NCI-H187 treated with DMSO at 0.1 percent for 48 hours (cell line): Measurements from ENCODE around the gene MSMP.

Source experiments
- DNase-seq: peaks from one replicate; lab custom pipeline; 2025; lab: John Stamatoyannopoulos, UW

The MSMP gene

GRCh38 chr9:35723426-35723825 is 30.6 kb downstream of the MSMP start:
- no peak for DNase-seq

DNA sequence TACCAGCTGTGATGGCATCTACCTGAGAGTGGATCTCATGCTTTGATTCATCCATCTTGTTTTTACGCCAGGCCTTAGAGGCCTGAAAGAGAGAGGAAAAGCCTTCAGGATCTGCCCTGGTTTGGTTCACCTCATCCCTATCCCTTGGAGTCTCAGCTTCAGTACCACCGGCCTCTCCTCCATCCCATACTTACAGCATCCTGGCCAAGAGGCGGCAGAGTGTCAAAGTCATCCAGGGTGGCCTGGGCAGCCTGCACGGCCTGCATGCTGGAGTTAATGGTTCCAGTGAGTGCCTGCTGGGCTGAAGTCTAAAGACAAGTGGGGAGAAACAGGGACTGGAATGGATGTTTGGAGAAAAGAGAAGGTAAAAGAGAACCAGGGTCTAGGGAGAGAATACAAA is 34.5 kb downstream of the MSMP start:
- DNase-seq: no peak

- no peak for DNase-seq
These were observed 35.2 kb downstream of the MSMP start for GRCh38 chr9:35718721-35719511.

DNA sequence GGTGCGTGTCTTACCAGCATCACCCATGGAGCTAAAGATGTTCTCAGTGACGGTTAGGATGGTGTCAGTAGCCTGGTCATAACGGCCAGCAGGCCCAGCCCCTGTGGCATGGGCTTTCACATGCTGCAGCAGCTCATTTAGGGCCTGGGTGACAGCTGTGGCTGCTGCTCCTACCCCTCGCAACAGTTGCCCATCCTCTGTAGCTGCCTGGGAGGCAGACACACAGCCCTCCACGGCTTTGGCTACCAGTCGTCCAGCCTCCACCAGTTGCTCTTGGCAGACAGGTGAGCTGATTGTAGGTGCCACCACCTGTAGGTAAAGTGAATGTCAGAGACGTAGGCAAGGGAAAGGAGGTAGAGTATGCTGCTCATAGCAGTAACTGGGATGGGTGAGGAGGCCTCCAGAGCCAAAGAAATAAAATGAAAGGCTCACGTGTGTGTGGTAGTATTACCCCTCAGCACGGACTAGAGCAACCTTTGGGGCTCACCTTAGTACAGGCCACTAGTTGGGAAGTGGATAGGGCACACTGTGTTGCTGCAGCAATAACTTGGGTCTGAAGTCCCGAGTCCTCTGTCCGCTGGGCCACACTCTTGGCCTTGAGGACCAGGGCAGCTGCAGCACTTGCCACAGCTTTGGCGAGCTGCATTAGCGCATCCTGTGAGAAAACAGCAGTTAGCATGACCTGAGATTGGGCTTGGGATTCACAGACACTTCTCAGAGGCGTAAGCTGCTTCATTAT is 36.8 kb downstream of the MSMP start:
- DNase-seq: no peak

GRCh38 chr9:35716230-35716629 is 37.8 kb downstream of the MSMP start:
- no peak for DNase-seq

DNA sequence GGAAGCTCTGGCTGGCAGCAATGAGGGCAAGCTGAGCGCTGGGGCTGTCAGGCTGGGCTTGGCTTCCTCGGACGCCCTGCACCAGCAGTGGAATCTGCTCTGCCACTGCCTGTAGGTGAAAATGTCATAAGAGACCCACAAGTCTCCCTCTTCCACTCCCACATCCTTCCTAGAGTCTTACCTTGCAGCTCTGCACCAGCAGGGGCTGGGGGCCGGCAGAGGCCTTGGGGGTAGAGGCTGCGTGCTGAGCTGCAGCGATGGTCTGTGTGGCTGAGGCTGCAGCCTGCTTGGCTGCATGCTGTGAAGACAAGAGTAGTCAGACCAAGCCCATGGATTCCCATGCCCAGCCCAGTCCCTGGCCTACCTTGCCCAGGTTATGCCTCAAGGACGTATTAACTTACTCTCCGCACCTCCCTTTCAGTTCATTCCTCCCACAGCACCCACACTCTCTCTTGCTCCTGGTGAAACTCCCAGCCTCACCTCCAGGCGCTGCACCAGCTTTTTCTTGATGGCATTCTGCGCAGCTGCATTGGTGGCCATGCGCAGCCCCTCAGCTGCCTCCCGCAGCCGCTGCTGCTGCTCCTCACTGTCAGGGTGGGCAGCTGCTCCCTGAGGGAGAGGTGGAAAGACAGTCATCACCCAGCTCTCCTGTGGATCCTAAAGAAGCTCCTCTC is 39.4 kb downstream of the MSMP start:
- no peak for DNase-seq

DNA sequence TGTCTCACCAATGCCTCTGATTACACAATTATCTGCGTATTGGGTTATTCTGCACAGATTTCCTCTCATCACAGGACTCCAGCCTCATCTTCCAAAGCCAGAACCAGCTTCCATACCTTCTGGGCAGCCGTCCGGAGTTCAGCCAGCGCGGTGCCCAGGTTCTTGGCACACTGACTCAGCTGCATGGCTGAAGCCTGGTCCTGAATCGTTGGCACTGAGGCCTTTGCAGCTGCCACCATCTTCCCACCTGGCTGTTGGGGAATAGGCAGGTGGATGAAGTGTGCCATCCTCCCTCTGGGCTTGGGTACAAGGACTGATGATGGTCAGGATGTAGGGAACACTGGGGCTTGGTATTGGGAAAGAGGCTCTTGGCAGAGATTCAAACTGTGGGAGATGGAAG is 40.0 kb downstream of the MSMP start:
- DNase-seq: no peak

DNA sequence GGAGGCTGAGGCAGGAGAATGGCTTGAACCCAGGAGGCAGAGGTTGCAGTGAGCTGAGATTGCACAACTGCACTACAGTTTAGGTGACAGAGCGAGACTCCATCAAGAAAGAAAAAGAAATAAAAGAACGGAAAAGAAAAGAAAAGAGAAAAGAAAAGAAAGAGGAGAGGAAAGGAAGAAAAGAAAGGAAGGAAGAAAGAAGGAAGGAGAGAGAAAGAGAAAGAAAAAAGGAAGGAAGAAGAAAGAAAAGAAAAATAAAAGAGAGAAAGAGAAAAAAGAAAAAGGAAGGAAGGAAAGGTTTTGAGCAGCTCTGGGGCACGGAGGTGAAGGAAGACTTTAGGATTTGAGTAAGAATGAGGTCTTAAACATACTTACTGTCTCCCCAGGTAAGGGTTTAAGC is 40.5 kb downstream of the MSMP start:
- no peak for DNase-seq

- DNase-seq: no peak
These were observed 41.2 kb downstream of the MSMP start for GRCh38 chr9:35712762-35713400.

DNA sequence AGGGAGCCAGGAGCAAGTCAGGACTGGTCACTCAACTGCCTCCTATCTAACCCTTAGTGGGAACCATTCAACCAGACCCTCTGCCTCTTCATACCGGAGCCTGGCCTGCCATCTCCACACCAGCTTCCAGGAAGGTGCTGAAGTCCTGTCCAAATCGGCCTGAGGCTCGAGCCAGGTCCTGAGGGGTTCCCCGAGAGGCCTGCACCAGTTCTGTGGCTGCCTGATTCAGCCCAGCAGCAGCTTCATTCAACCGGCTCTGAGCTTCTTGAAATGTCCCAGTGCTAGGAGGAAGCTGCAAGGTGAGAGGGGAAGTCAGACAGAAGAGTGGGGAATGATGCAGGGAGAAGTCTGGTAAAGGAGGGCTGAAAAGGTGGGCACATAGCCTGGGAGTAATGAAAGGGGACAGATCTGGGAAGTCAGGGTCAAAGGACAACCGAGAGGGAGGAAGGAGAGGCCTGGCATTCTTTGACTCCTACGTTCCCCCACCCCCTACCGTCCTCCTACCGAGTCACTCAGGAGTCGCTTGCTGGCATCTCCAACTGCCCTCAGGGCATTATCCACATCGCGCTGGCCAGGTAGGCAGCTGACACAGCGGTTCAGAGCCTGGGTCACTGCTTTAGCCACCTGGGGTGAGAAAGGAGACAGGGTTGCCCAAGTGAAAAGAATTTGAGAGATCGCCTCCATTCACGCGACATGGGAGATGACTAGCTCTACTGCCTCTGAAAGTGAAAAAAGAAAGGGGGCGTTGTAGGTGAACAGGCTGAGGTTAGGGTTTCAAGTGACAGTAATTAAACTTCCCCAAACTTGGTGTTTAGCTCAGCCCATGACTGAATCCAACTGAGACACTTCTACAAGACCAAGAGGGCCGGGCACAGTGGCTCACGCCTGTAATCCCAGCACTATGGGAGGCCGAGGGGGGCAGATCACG is 42.3 kb downstream of the MSMP start:
- no peak for DNase-seq

DNA sequence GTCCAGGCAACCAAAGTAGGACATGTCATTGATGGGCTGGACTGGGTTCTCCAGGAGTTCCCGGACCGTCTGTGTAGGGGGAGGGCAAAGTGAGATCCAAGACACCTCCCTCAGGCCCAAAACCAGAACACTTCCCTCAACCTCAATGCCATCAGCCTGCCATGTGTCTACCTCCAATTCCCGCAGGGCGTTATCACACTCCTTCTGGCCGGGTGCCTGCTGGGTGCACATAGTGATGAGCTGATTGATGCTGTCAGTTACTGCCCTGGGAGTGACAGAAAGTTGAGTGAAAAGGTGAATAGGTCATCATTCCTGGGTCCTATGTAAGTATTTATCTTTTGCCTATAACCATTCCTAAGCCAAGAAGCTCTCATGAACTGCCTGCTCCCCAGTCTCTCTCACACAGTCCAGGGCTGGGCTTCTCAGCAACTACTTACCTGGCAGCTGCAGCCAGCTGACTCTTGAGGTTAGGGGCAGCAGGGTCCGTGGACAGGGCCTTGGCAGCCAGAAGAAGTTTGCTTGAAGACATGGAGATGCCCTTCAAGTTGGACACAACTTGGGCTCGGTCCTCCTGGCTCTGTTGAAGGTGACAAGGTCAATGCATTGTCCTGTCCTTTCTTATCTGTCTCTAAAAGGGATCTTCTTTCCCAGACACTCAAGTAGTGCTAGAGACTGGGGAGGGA is 43.1 kb downstream of the MSMP start:
- no peak for DNase-seq

DNA sequence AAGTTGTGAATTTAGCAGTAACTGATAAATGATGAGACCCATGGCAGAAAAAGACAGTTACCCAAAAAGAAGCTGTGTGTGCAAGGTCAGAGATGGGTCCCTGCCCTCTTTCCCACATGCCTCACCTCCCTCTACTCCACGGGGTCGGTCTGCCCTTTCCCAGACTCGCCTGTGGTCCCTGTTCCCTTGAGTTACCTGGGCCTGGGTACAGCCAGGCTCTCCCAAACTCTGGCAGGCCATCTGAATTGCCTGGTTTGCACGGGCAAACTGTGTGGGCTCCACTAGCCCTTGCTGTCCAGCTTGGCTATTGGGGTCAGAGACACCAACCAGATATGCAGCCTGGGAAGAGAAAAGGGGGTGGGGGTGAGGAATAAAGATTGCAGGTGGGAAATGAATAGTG is 45.9 kb downstream of the MSMP start:
- no peak for DNase-seq

GRCh38 chr9:35706951-35707350 is 47.1 kb downstream of the MSMP start:
- DNase-seq: no peak

- no peak for DNase-seq
These were observed 48.1 kb downstream of the MSMP start for GRCh38 chr9:35705836-35706430.

GRCh38 chr9:35705372-35705771 is 48.7 kb downstream of the MSMP start:
- no peak for DNase-seq

GRCh38 chr9:35703906-35704672 is 50.0 kb downstream of the MSMP start:
- DNase-seq: no peak
